ENCODE results near the gene C16orf82. TPM values are rescaled to one million over a fixed set of nuclear protein-coding genes. Genes with fewer than 3 reads are reported as not detected.
A peak's percentile ranks its signal among the peaks of the same experiment; 100 is the strongest.

The C16orf82 gene
- total RNA-seq, 4 donors from 2014 or later, result not detected

- H3K9me3 ChIP-seq, result no peaks in the 10 kb centered on the region
- DNase-seq (no peak), ATAC-seq (no peak)
- intact Hi-C loops (cut with DNase I; ENCODE audit: low total_unique reads) (no loop called here), in situ Hi-C loops (cut with MboI; ENCODE audit: low sequenced_read_pairs in 4 of 4) (loop anchor here in 2 of 4 donors (25.0 kb wide), 1 partner anchor 1273 kb away; no protein-coding TSS in a partner anchor)
- no peak overlapping the region for H3K4me3 ChIP-seq
- peaks cover 0 to 5% of the 10 kb centered on the region in 2 donors for H3K4me1 ChIP-seq
- no peaks in the 10 kb centered on the region for H3K36me3 ChIP-seq
- no peak for TF ChIP-seq POLR2A (IDR thresholded peaks at IDR 0.05)
- TF ChIP-seq, protein P1, sequence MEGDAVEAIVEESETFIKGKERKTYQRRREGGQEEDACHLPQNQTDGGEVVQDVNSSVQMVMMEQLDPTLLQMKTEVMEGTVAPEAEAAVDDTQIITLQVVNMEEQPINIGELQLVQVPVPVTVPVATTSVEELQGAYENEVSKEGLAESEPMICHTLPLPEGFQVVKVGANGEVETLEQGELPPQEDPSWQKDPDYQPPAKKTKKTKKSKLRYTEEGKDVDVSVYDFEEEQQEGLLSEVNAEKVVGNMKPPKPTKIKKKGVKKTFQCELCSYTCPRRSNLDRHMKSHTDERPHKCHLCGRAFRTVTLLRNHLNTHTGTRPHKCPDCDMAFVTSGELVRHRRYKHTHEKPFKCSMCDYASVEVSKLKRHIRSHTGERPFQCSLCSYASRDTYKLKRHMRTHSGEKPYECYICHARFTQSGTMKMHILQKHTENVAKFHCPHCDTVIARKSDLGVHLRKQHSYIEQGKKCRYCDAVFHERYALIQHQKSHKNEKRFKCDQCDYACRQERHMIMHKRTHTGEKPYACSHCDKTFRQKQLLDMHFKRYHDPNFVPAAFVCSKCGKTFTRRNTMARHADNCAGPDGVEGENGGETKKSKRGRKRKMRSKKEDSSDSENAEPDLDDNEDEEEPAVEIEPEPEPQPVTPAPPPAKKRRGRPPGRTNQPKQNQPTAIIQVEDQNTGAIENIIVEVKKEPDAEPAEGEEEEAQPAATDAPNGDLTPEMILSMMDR (IDR thresholded peaks at IDR 0.05 in 4 of 5, conservative IDR thresholded peaks at IDR 0.05 in 1 of 5), result no peak
- H3K27me3 ChIP-seq, result peaks cover 0 to 2% (median 0%) of the 10 kb centered on the region in 3 donors
- H3K27ac ChIP-seq, result peak overlapping the region in 1 of 4 donors; percentile 14
Observed at GRCh38 chr16:27110524-27110896, 43.8 kb downstream of the C16orf82 start.

GRCh38 chr16:27111486-27111885 lies 44.8 kb downstream of the C16orf82 start:
- Histone ChIP-seq H3K9me3 (no peaks in the 10 kb centered on the region), H3K27me3 (peaks cover 0 to 2% (median 0%) of the 10 kb centered on the region in 3 donors), H3K27ac (no peak overlapping the region), H3K36me3 (no peaks in the 10 kb centered on the region), H3K4me1 (peaks cover 0 to 5% of the 10 kb centered on the region in 2 donors), H3K4me3 (no peak overlapping the region)
- in situ Hi-C loops (cut with MboI; ENCODE audit: low sequenced_read_pairs in 4 of 4), result loop anchor here in 2 of 4 donors (25.0 kb wide), 1 partner anchor 1274 kb away; no protein-coding TSS in a partner anchor
- intact Hi-C loops (cut with DNase I; ENCODE audit: low total_unique reads), result no loop called here
- DNase-seq (no peak), ATAC-seq (no peak)
- TF ChIP-seq, protein P1 (IDR thresholded peaks at IDR 0.05 in 4 of 5, conservative IDR thresholded peaks at IDR 0.05 in 1 of 5), result no peak
- no peak for TF ChIP-seq POLR2A (IDR thresholded peaks at IDR 0.05)

- Histone ChIP-seq H3K9me3 (no peaks in the 10 kb centered on the region), H3K27ac (no peak overlapping the region), H3K4me3 (no peak overlapping the region), H3K27me3 (peaks cover 0 to 2% (median 0%) of the 10 kb centered on the region in 3 donors), H3K4me1 (peaks cover 0 to 5% of the 10 kb centered on the region in 2 donors), H3K36me3 (no peaks in the 10 kb centered on the region)
- in situ Hi-C loops (cut with MboI; ENCODE audit: low sequenced_read_pairs in 4 of 4), result loop anchor here in 2 of 4 donors (25.0 kb wide), 1 partner anchor 1275 kb away; no protein-coding TSS in a partner anchor
- TF ChIP-seq, protein P1 (IDR thresholded peaks at IDR 0.05 in 4 of 5, conservative IDR thresholded peaks at IDR 0.05 in 1 of 5), result no peak
- TF ChIP-seq POLR2A (IDR thresholded peaks at IDR 0.05), result no peak
- ATAC-seq, result no peak
- DNase-seq, result no peak
- intact Hi-C loops (cut with DNase I; ENCODE audit: low total_unique reads), result no loop called here
Observed at GRCh38 chr16:27112093-27112811, 45.5 kb downstream of the C16orf82 start.

GRCh38 chr16:27113341-27113841 lies 46.7 kb downstream of the C16orf82 start:
- H3K36me3 ChIP-seq, result no peaks in the 10 kb centered on the region
- intact Hi-C loops (cut with DNase I; ENCODE audit: low total_unique reads) (no loop called here), in situ Hi-C loops (cut with MboI; ENCODE audit: low sequenced_read_pairs in 4 of 4) (loop anchor here in 2 of 4 donors (25.0 kb wide), 1 partner anchor 1276 kb away; no protein-coding TSS in a partner anchor)
- no peaks in the 10 kb centered on the region for H3K27me3 ChIP-seq
- ATAC-seq (no peak), DNase-seq (no peak)
- no peak overlapping the region for H3K27ac ChIP-seq
- no peak overlapping the region for H3K4me3 ChIP-seq
- TF ChIP-seq, protein P1 (IDR thresholded peaks at IDR 0.05 in 4 of 5, conservative IDR thresholded peaks at IDR 0.05 in 1 of 5), result no peak
- TF ChIP-seq POLR2A (IDR thresholded peaks at IDR 0.05), result no peak
- peaks cover 0 to 5% of the 10 kb centered on the region in 2 donors for H3K4me1 ChIP-seq
- H3K9me3 ChIP-seq, result no peaks in the 10 kb centered on the region

Data from gastrocnemius medialis (tissue), 4 donors.